HG02973 (cell line): ENCODE measurements around the gene HSD11B1L.
"Not testable (repeated sequence)": the region's sequence is repeated elsewhere in the genome, so short reads cannot be mapped to it uniquely, and the experiment has no call there.

ENCODE experiments used
- ATAC-seq: cut with Tn5 transposase; IDR thresholded peaks from one replicate; pipeline ENCODE4 v1.9.1; 2021; ENCODE audit warnings: moderate library complexity; ENCODE audit not compliant: unreplicated experiment

HSD11B1L gene

DNA sequence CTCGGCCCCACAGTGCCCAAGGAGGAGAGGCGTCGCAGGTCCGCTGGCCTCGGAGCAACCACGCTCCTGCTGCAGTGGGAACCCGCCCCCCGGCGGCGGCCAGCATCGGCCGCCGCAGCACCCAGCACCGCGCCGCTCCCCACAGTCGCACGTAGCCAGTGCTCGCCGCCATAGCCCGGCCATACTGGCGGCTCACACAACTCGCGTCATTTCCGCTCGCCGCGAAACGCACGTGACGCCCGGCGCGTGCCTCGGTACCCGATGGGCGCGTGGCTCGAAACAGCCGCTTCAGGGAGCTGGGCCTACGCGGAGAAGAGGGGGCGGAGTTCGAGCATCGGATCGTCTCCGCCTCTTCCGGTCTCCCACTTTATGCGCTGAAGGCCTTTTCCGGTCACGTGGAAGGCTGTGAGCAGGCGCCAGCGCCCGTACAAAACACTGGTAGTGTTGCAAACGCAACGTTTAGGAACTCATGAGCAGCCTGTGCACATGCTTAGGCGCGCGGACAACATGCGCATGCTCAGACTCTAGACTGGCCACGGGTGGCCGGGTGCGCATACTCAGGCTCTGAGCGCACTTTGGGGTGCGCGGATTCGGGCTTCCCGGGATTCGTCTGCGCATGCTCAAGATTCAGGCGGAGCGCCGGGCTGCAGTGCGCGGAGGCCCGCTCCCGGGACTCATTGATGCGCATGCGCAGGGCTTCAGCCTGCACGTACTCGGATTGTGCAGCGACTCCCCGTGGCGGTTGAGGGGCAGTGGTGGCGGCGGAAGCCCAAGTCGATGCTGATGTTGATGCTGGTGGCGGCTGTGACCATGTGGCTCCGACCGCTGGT, 39.3 kb downstream of the HSD11B1L start, which contains the start of the genes CATSPERD and LONP1:
Gene CATSPERD, plus strand, starts transcription at position 677 of the 830 bp plus-strand sequence. Its CDS starts 101 bp downstream, at position 778.
Gene LONP1, minus strand, starts transcription at position 186 of the 830 bp plus-strand sequence. Its CDS starts 14 bp downstream, at position 172.
- peak; percentile 73 for ATAC-seq

DNA sequence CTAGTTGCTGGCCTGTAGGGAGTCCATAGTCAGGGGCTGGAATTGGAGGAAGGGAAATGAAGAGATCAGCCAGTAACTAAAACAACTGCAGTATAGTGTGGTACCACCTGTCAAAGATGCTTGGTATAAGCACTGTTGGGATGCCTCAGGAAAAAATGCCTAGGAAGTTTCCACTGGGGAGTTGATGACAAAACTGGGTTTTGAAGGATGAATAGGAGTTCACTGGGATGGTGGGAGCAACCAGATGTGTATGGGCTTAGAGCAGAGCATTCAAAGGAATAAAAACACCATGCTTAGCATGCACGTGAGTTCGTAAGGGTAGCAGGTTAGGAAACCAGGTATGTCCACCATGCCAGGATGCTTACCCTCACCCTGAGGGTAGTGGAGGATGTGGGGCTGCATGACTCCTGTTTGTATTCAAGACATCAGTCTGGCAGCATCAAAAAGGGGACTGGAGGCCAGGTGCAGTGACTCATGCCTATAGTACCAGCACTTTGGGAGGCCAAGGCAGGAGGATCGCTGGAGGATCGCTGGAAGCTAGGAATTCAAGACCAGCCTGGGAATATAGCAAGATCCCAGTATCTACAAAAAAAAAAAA, 46.7 kb downstream of the HSD11B1L start:
- ATAC-seq: no peak

DNA sequence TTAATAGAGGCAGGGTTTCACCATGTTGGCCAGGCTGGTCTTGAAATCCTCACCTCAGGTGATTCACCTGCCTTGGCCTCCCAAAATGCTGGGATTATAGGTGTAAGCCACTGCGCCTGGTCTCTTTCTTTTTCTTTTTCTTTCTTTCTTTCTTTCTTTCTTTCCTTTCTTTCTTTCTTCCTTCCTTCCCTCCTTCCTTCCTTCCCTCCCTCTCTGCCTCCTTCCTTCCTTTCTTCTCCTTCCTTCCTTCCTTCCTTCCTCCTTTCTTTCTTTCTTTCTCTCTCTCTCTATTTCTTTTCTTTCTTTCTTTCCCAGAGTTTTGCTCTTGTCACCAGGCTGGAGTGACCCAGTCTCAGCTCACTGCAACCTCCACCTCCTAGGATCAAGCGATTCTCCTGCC, 52.3 kb downstream of the HSD11B1L start:
- ATAC-seq: not testable (repeated sequence)
